ENCODE results near the gene OR7A17. TPM values are rescaled to one million over a fixed set of nuclear protein-coding genes. Genes with fewer than 3 reads are reported as not detected.

Gene OR7A17
- total RNA-seq, 1 experiment from 2014 or later, result not detected

DNA sequence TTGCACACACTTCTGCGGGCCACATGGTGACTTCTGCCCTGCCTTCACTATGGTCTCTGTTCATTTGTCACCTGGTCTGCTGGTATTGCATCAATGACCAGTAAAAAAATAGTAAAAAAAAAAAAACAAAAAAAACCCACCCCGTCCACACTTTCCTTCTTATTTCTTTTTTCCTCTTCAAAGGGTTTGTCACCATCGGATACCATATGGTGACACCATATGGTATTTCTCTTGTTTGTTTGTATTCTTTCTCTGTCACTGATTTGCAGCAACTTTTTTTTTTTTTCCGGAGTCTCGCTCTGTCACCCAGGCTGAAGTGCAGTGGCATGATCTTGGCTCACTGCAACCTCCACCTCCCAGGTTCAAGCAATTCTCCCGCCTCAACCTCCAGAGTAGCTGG lies 29.2 kb upstream of the OR7A17 start:
- Mint-ChIP-seq H3K4me3 (ENCODE audit: unreplicated experiment) (no peak overlapping the region), H3K36me3 (ENCODE audit: insufficient read depth, unreplicated experiment) (no peaks in the 10 kb centered on the region), H3K9me3 (ENCODE audit: unreplicated experiment) (peaks cover 9% of the 10 kb centered on the region), H3K4me1 (ENCODE audit: low read depth, unreplicated experiment) (no peaks in the 10 kb centered on the region), H3K27me3 (ENCODE audit: insufficient read depth, unreplicated experiment) (peaks cover 12% of the 10 kb centered on the region), H3K27ac (ENCODE audit: unreplicated experiment) (no peak overlapping the region)
- DNase-seq, result no peak
- Histone ChIP-seq H3K9me3 (no peaks in the 10 kb centered on the region), H3K36me3 (ENCODE audit: control insufficient read depth, insufficient read depth, low read length) (no peaks in the 10 kb centered on the region), H3K4me3 (ENCODE audit: low read depth, low read length) (no peak overlapping the region), H3K27me3 (replicated peaks; ENCODE audit: control insufficient read depth, insufficient read depth, low read length) (no peaks in the 10 kb centered on the region), H3K4me1 (no peaks in the 10 kb centered on the region)
- BruUV-seq (replicated peaks), result no TSS peak
- ChIA-PET CTCF (no interaction called here), POLR2A (no interaction called here)
- TF ChIP-seq CTCF (IDR thresholded peaks at IDR 0.05; ENCODE audit: insufficient read depth in 1 of 2, low read depth in 1 of 2, low read length in 1 of 2, severe bottlenecking in 1 of 2, unreplicated experiment in 1 of 2), result no peak
- intact Hi-C loops (cut with micrococcal nuclease; ENCODE audit: unreplicated experiment), result no loop called here

- no peaks in the 10 kb centered on the region for H3K9me3 ChIP-seq
- Mint-ChIP-seq H3K27me3 (ENCODE audit: insufficient read depth, unreplicated experiment) (peaks cover 15% of the 10 kb centered on the region), H3K36me3 (ENCODE audit: insufficient read depth, unreplicated experiment) (no peaks in the 10 kb centered on the region), H3K9me3 (ENCODE audit: unreplicated experiment) (no peaks in the 10 kb centered on the region), H3K27ac (ENCODE audit: unreplicated experiment) (no peak overlapping the region), H3K4me3 (ENCODE audit: unreplicated experiment) (no peak overlapping the region), H3K4me1 (ENCODE audit: low read depth, unreplicated experiment) (no peaks in the 10 kb centered on the region)
- intact Hi-C loops (cut with micrococcal nuclease; ENCODE audit: unreplicated experiment), result no loop called here
- no peaks in the 10 kb centered on the region for H3K27me3 ChIP-seq (replicated peaks; ENCODE audit: control insufficient read depth, insufficient read depth, low read length)
- ChIA-PET CTCF (no interaction called here), POLR2A (no interaction called here)
- no peaks in the 10 kb centered on the region for H3K4me1 ChIP-seq
- no peak for DNase-seq
- no peaks in the 10 kb centered on the region for H3K36me3 ChIP-seq (ENCODE audit: control insufficient read depth, insufficient read depth, low read length)
- H3K4me3 ChIP-seq (ENCODE audit: low read depth, low read length), result no peak overlapping the region
- BruUV-seq (replicated peaks), result no TSS peak
- TF ChIP-seq CTCF (IDR thresholded peaks at IDR 0.05; ENCODE audit: insufficient read depth in 1 of 2, low read depth in 1 of 2, low read length in 1 of 2, severe bottlenecking in 1 of 2, unreplicated experiment in 1 of 2), result no peak
Observed at GRCh38 chr19:14906711-14907110, 20.8 kb upstream of the OR7A17 start.

DNA sequence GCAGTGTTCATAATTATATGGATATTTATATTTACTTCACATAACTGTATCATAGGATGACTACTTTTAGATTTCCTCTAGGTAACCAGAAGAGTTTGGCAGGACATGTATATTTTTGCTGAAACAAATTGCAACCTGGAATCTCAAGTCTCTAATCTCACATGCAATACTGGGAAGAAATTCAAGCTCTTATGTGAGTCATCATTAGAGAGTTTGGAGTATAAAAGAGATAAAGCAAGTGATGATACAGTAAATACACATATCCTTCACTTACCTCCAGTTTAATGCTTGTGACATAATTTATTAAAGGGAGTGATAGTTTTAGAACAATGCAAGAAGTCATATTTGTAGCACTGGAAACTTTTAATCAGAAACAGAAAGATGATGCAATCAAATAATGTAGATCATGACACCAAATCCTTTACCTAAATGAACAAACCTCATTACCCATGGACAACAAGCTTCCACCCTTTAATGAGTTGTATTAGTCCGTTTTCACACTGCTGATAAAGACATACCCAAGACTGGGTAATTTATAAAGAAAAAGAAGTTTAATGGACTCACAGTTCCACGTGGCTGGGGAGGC lies 15.8 kb upstream of the OR7A17 start:
- Mint-ChIP-seq H3K27ac (ENCODE audit: unreplicated experiment) (no peak overlapping the region), H3K9me3 (ENCODE audit: unreplicated experiment) (no peaks in the 10 kb centered on the region), H3K27me3 (ENCODE audit: insufficient read depth, unreplicated experiment) (peaks cover 12% of the 10 kb centered on the region), H3K4me1 (ENCODE audit: low read depth, unreplicated experiment) (no peaks in the 10 kb centered on the region), H3K4me3 (ENCODE audit: unreplicated experiment) (no peak overlapping the region), H3K36me3 (ENCODE audit: insufficient read depth, unreplicated experiment) (no peaks in the 10 kb centered on the region)
- no TSS peak for BruUV-seq (replicated peaks)
- Histone ChIP-seq H3K9me3 (no peaks in the 10 kb centered on the region), H3K4me3 (ENCODE audit: low read depth, low read length) (no peak overlapping the region), H3K36me3 (ENCODE audit: control insufficient read depth, insufficient read depth, low read length) (no peaks in the 10 kb centered on the region), H3K4me1 (no peaks in the 10 kb centered on the region), H3K27me3 (replicated peaks; ENCODE audit: control insufficient read depth, insufficient read depth, low read length) (no peaks in the 10 kb centered on the region)
- ChIA-PET CTCF (no interaction called here), POLR2A (no interaction called here)
- DNase-seq, result no peak
- intact Hi-C loops (cut with micrococcal nuclease; ENCODE audit: unreplicated experiment), result no loop called here
- TF ChIP-seq CTCF (IDR thresholded peaks at IDR 0.05; ENCODE audit: insufficient read depth in 1 of 2, low read depth in 1 of 2, low read length in 1 of 2, severe bottlenecking in 1 of 2, unreplicated experiment in 1 of 2), result no peak

Measured in Caco-2 (cell line).